Measurements from ENCODE around the gene EXT2.
A peak's percentile ranks its signal among the peaks of the same experiment; 100 is the strongest.

EXT2 gene

DNA sequence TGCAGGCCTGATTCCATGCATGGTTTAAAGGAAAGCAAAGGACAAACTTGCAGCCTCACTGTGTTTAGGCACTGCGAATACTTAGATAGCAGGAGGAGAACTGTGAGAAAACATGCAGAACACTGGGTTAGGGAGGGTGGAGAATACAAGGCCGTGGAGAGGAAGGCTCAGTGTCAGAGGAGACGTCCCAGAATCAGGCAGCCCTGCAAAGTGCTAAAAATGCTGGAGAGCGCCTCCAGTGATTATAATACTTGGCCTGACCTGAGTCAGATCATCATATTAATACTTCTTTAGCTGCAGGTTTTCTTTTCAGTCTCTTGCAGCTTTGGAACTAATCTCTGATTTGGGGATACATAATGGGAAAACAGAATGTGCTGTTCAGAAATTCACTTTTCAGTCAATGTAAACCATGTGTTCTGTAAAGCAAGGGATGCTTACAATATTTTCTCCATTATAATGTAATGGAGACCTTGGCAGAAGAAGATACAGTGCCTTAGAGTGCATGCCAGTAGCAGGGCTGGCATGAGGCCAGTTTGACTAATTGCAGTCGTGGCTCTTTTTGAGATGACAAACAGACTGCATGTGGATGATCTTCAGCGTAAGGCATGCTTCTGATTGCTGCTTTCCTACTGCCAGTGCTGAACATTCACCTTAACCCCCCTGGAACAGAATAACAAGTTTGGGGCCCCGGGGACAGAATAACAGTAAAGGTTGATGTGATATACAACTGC lies 16.8 kb downstream of the EXT2 start:
- no peak for TF ChIP-seq FOXP2 (optimal IDR thresholded peaks at IDR 0.05; ENCODE audit: borderline replicate concordance, extremely low read depth, extremely low read length, insufficient read depth)
- TF ChIP-seq, protein P1, sequence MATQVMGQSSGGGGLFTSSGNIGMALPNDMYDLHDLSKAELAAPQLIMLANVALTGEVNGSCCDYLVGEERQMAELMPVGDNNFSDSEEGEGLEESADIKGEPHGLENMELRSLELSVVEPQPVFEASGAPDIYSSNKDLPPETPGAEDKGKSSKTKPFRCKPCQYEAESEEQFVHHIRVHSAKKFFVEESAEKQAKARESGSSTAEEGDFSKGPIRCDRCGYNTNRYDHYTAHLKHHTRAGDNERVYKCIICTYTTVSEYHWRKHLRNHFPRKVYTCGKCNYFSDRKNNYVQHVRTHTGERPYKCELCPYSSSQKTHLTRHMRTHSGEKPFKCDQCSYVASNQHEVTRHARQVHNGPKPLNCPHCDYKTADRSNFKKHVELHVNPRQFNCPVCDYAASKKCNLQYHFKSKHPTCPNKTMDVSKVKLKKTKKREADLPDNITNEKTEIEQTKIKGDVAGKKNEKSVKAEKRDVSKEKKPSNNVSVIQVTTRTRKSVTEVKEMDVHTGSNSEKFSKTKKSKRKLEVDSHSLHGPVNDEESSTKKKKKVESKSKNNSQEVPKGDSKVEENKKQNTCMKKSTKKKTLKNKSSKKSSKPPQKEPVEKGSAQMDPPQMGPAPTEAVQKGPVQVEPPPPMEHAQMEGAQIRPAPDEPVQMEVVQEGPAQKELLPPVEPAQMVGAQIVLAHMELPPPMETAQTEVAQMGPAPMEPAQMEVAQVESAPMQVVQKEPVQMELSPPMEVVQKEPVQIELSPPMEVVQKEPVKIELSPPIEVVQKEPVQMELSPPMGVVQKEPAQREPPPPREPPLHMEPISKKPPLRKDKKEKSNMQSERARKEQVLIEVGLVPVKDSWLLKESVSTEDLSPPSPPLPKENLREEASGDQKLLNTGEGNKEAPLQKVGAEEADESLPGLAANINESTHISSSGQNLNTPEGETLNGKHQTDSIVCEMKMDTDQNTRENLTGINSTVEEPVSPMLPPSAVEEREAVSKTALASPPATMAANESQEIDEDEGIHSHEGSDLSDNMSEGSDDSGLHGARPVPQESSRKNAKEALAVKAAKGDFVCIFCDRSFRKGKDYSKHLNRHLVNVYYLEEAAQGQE (IDR thresholded peaks at IDR 0.05; ENCODE audit: insufficient read depth in 1 of 2, low read depth in 2 of 2, low read length in 2 of 2): peak in 1 of 2 experiments; percentile 77; a peak in 1 of 4 replicates

DNA sequence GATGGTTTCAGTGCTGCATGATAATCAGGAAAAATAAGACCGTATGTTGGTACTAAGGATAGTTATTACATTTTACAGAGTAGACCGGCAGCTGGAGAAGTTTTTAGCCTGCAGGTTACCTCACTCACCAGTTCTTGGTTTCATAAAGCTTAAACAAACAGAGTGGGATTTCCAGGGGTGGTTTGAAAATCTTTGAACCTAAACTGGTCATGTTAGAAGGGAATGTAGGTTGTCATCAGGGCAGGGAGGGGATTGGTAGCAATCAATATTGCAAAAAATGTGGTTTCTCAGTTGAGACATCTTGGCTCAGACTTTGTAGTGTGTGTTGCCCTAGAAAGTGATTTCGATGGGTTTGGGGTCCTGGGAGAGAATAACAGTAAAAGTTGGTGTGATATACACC lies 17.5 kb downstream of the EXT2 start:
- no peak for TF ChIP-seq SIN3A (IDR thresholded peaks at IDR 0.05; ENCODE audit: borderline replicate concordance, insufficient read depth, low read length)
- TF ChIP-seq, protein P1 (IDR thresholded peaks at IDR 0.05; ENCODE audit: insufficient read depth in 1 of 2, low read depth in 2 of 2, low read length in 2 of 2): no peak
- TF ChIP-seq POLR2AphosphoS5 (IDR thresholded peaks at IDR 0.05; ENCODE audit: low read depth, low read length): no peak

- TF ChIP-seq POLR2AphosphoS5 (IDR thresholded peaks at IDR 0.05; ENCODE audit: low read depth, low read length): no peak
- TF ChIP-seq TAF1 (IDR thresholded peaks at IDR 0.05; ENCODE audit: borderline replicate concordance, insufficient read depth, low read length): no peak
- TF ChIP-seq FOXP2 (optimal IDR thresholded peaks at IDR 0.05; ENCODE audit: borderline replicate concordance, extremely low read depth, extremely low read length, insufficient read depth): no peak
- TF ChIP-seq SIN3A (IDR thresholded peaks at IDR 0.05; ENCODE audit: borderline replicate concordance, insufficient read depth, low read length): no peak
- TF ChIP-seq, protein P1 (IDR thresholded peaks at IDR 0.05; ENCODE audit: insufficient read depth in 1 of 2, low read depth in 2 of 2, low read length in 2 of 2): no peak
Measured at GRCh38 chr11:44113572-44113971, 18.1 kb downstream of the EXT2 start.

DNA sequence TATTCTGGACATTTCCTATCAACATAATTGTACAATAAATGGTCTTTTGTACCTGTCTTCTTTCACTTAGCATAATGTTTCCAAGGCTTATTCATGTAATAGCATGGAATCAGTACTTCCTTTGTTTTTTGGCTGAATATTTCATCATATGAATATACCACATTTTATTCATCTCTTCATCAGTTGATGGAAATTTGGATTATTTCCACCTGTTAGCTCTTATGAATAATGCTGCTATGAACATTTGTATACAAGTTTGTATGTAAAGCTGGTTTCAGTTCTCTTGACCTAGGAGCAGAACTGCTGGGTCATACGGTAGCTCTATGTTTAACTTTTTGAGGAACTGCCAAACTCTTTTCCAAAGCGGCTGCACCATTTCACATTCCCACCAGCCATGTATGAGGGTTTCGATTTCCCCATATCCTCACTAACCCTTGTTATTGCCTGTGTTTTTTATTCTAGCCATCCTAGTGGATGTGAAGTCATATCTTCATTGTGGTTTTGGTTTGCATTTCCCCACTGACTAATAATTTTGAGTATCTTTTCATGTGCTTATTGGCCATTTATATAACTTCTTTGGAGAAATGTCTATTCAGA lies 20.9 kb downstream of the EXT2 start:
- no peak for TF ChIP-seq FOXP2 (optimal IDR thresholded peaks at IDR 0.05; ENCODE audit: borderline replicate concordance, extremely low read depth, extremely low read length, insufficient read depth)
- TF ChIP-seq, protein P1 (IDR thresholded peaks at IDR 0.05; ENCODE audit: insufficient read depth in 1 of 2, low read depth in 2 of 2, low read length in 2 of 2): no peak
- no peak for TF ChIP-seq POLR2AphosphoS5 (IDR thresholded peaks at IDR 0.05; ENCODE audit: low read depth, low read length)
- no peak for TF ChIP-seq SIN3A (IDR thresholded peaks at IDR 0.05; ENCODE audit: borderline replicate concordance, insufficient read depth, low read length)
- TF ChIP-seq TAF1 (IDR thresholded peaks at IDR 0.05; ENCODE audit: borderline replicate concordance, insufficient read depth, low read length): no peak
